AG04449 (cell line): ENCODE data around the gene UIMC1.
"Not testable (repeated sequence)": the region's sequence is repeated elsewhere in the genome, so short reads cannot be mapped to it uniquely, and the experiment has no call there.

Experiments used
- CTCF ChIA-PET: fragments of 350-600 bp; formaldehyde crosslinking; extraction: SDS; loops from one replicate; lab custom pipeline; 2021; ENCODE audit warnings: antibody characterized with exemption; lab: Yijun Ruan, JAX
- POLR2A ChIA-PET: fragments of 400-600, 350-600 bp; formaldehyde crosslinking; extraction: SDS; loops from one replicate; lab custom pipeline; 2020; ENCODE audit warnings: antibody characterized with exemption, inconsistent platforms; lab: Yijun Ruan, JAX
- DNase-seq: peaks from one replicate; pipeline ENCODE4 v3.0.0-alpha.2; 2010; ENCODE audit warnings: low read depth, low spot score
- H3K4me3 ChIP-seq: 2 replicates; pipeline ENCODE4 v1.5.1; 2011; ENCODE audit warnings: low read depth, mild to moderate bottlenecking, control low read depth, low read length
- CTCF ChIP-seq: IDR thresholded peaks from one replicate; pipeline ENCODE4 v1.5.1; 2011; ENCODE audit warnings: mild to moderate bottlenecking, moderate library complexity, low read length, control low read depth, inconsistent platforms; ENCODE audit not compliant: insufficient read depth; ENCODE audit errors: missing control alignments

Gene UIMC1

DNA sequence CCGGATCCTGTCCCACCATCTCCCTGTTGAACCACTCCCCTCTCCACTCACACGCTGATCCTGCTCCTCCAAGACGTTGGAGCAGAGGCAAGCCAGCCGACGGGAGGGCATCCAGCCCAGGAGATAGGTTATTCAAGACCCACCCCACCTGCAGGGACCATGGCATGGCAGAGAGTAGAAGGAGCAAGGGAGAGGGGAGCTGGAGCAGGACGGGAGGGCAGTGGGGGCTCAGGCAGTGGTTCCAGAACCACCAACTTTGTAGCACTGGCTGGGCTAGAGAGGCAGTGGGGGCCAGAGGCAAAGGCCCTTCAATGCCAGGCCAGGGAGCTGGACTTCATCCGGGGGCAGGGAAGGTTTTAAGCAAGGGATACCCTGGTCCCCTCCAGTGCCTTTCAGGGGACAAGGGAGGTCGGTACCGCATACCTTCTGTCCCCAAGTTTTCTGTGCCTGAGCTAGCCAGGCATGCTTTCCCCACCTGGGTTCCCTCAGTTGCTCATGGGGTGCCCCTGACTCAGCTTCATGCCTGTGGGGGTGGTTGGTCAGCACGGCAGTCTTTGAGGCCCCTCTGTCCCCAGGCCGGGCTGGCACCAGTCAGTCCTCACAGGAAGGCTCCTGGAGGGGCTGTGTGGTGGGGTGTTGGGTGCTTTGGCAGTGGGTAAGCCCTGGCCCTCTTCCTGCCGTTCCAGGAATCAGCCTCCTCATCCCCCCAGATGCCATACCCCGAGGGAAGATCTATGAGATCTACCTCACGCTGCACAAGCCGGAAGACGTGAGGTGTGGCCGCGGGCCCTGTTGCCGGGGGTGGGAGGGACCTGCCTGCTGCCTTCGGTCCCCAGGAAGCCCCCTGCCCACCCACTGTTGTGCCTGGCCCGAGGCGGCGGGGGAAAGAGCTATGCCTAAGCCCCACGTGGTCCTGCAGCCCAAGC is 129.8 kb downstream of the UIMC1 start:
- no peak for DNase-seq
- POLR2A ChIA-PET = no interaction called here
- no peak for TF ChIP-seq CTCF
- H3K4me3 ChIP-seq = no peak overlapping the region
- CTCF ChIA-PET = no interaction called here

- no peak for TF ChIP-seq CTCF
- CTCF ChIA-PET = no interaction called here
- H3K4me3 ChIP-seq = no peak overlapping the region
- POLR2A ChIA-PET = interaction anchor here (0.6 kb wide), 1 partner anchor 246 kb away, joined by 3 read pairs; the partner anchor contains the start of genes EIF4E1B and SNCB
- DNase-seq = no peak
Observed at GRCh38 chr5:176875783-176876505, 130.6 kb downstream of the UIMC1 start.

DNA sequence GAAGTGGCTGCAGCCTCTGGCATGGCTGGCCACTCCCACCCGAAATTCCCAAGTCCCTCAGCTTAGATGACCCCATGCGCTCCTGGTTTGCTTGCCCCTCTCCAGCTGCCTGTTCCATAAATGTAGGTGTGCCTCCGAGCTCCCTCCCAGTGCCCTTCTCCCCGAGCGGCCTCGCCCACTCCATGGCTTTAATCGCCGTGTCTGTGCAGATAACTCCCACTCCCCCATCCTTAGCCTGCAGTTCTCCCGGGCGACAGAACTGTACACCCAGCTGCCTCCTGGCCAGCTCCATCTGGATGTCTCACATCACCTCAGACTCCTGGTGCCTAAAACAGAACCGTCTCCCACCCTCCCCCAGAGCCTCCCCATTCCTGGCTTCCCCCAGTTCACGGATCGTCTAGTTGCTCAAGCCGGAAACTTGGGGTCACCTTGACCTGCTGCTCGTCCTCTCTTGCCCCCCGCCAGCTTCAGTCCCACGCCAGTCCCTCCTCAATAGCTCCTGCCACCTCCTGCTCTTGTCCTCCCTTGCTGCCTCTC is 131.5 kb downstream of the UIMC1 start:
- H3K4me3 ChIP-seq = no peak overlapping the region
- CTCF ChIA-PET = no interaction called here

DNA sequence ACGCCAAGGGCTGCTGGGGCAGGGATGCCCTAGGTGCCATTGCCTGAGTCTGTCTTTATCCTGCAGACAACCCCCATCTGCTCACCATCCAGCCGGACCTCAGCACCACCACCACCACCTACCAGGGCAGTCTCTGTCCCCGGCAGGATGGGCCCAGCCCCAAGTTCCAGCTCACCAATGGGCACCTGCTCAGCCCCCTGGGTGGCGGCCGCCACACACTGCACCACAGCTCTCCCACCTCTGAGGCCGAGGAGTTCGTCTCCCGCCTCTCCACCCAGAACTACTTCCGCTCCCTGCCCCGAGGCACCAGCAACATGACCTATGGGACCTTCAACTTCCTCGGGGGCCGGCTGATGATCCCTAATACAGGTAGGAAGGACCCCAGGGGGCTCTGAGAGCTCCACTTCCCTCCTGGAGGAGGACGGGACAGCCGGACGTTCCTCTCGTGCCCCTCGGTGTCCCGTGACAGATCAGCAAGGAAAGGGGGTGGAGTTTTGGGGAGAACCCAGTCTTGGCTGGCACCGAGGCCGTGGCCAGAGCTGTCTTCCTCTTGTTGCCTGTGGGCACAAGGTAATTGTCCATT is 132.3 kb downstream of the UIMC1 start:
- H3K4me3 ChIP-seq = no peak overlapping the region
- CTCF ChIA-PET = interaction anchor here (1.5 kb wide), 1 partner anchor 11 kb away, joined by 3 read pairs; no protein-coding TSS in a partner anchor
- no peak for TF ChIP-seq CTCF
- no peak for DNase-seq
- POLR2A ChIA-PET = no interaction called here

More for the DNA sequence above, 131.5 kb downstream of the UIMC1 start:
- TF ChIP-seq CTCF = no peak
- POLR2A ChIA-PET = interaction anchor here (0.6 kb wide), 1 partner anchor 245 kb away, joined by 3 read pairs; the partner anchor contains the start of genes EIF4E1B and SNCB
- DNase-seq = no peak

GRCh38 chr5:176873541-176874172 is 132.9 kb downstream of the UIMC1 start:
- DNase-seq = no peak
- CTCF ChIA-PET = interaction anchor here (1.5 kb wide), 1 partner anchor 12 kb away, joined by 3 read pairs; no protein-coding TSS in a partner anchor
- no peak for TF ChIP-seq CTCF
- H3K4me3 ChIP-seq = no peak overlapping the region
- POLR2A ChIA-PET = no interaction called here

- DNase-seq, POLR2A ChIA-PET, CTCF ChIA-PET, H3K4me3 ChIP-seq: not testable (repeated sequence)
Observed at GRCh38 chr5:176873011-176873410, 133.6 kb downstream of the UIMC1 start.

GRCh38 chr5:176872586-176872985 is 134.0 kb downstream of the UIMC1 start:
- DNase-seq, H3K4me3 ChIP-seq, CTCF ChIA-PET, POLR2A ChIA-PET: not testable (repeated sequence)

DNA sequence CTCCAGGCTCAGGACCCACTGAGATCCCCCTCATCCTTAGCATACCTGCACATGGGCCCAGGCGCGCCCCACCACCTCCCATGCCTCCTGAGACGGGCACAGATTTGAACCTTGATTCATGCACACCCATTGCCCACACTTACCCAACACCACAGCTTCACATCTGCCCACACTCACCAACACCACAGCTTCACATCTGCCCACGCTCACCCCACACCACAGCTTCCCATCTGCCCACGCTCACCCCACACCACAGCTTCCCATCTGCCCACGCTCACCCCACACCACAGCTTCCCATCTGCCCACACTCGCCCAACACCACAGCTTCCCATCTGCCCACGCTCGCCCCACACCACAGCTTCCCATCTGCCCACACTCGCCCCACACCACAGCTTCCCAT is 135.9 kb downstream of the UIMC1 start:
- CTCF ChIA-PET = interaction anchor here (1.5 kb wide), 1 partner anchor 30 kb away, joined by 4 read pairs; no protein-coding TSS in a partner anchor
- DNase-seq, H3K4me3 ChIP-seq, POLR2A ChIA-PET: not testable (repeated sequence)
